Ascending aorta (tissue), 2 donors: ENCODE results near the gene TMEM244. TPM values are rescaled to one million over a fixed set of nuclear protein-coding genes. Genes with fewer than 3 reads are reported as not detected.

ENCODE experiments used
- DNase-seq, 2 donors: peaks; one replicate each; pipeline ENCODE4 v3.0.0-alpha.2; 2019; ENCODE audit warnings: low spot score in 2 of 2
- H3K27ac ChIP-seq, 2 donors: fragments of 200-600 bp; sonication (generic); one replicate each; pipeline ENCODE4 v1.5.1; 2016 to 2017; ENCODE audit warnings: mild to moderate bottlenecking in 1 of 2
- H3K27me3 ChIP-seq: fragments of 200-600 bp; sonication (generic); one replicate; pipeline ENCODE4 v1.5.1; 2017
- H3K36me3 ChIP-seq, 2 donors: fragments of 200-600 bp; sonication (generic); one replicate each; pipeline ENCODE4 v1.5.1; 2016
- H3K4me1 ChIP-seq, 2 donors: fragments of 200-600 bp; sonication (generic); one replicate each; pipeline ENCODE4 v1.5.1; 2016 to 2017; ENCODE audit warnings: mild to moderate bottlenecking in 1 of 2
- H3K4me3 ChIP-seq, 2 donors: fragments of 200-600 bp; sonication (generic); one replicate each; pipeline ENCODE4 v1.5.1; 2016 to 2017; ENCODE audit warnings: mild to moderate bottlenecking in 1 of 2
- H3K9me3 ChIP-seq, 2 donors: fragments of 200-600 bp; sonication (generic); one replicate each; pipeline ENCODE4 v1.5.1; 2016
- intact Hi-C: fragments of 100-400 bp; cut with DNase I; formaldehyde crosslinking; loops from one replicate; pipeline ENCODE4 v1.15.1; 2023
- total RNA-seq: library from RNA; depleted of rRNA; stranded (reverse); fragments of >200 nt; gene quantifications from one replicate; pipeline ENCODE4 v1.1.0, GENCODE V29; 2016
- TF ChIP-seq, protein P1 (sequence below), 3 experiments: fragments of 200-600 bp in 2 of 3; fragments of 450-650 bp in 1 of 3; sonication (generic) in 2 of 3; IDR thresholded peaks; one replicate each; pipeline ENCODE4 v1.5.1; 2016 to 2019; ENCODE audit warnings: antibody characterized with exemption in 3 of 3, mild to moderate bottlenecking in 1 of 3, moderate library complexity in 1 of 3

Gene TMEM244, protein sequence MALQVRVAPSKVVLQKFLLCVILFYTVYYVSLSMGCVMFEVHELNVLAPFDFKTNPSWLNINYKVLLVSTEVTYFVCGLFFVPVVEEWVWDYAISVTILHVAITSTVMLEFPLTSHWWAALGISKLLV
- not detected for total RNA-seq

DNA sequence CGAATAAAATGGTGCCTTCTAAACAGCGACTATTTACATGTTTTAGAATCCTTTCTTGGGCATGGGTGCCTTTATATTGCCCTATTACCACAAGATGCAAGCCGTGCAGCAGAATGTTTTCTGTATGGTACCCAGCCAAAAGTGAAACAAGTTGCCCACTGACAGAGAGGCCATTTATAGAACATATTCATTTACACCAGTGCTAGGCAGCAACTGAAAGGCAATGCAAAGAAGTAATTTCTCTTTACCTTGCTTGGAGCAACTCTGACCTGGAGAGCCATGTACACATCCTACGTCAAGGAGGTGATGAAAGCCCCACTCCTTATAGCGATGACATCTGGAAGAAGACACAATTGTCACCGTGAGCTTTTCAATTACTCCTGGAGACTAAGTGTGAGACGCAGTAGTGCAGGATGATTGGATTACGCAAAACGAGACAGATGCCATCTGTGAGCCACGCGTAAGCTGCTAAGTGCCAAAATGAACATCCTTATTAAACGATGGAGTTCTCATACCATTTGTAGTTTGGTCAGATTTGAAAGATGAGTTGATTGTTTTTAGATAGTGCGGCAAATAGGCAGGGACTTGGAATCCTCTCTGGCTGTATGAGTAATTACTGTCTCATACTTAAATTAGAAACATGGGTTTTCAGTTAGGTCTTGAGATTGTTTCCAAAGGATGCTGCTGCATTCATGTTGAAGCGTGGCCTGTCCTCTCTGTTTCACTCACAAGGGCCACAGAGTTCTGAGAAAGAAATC is at the start of gene TMEM244:
TSS of gene TMEM244 (minus strand) at position 408 of the 758 bp plus-strand sequence. CDS start at position 281, 127 bp downstream.
- H3K27me3 ChIP-seq = no peaks in the 10 kb centered on the region
- no peak within 1 kb of the TSS for H3K4me3 ChIP-seq
- peaks cover 0 to 3% of the 10 kb centered on the region in 2 donors for H3K9me3 ChIP-seq
- no peaks in the 10 kb centered on the region for H3K4me1 ChIP-seq
- intact Hi-C loops = no loop called here
- no peak for DNase-seq
- no peak within 1 kb of the TSS for H3K27ac ChIP-seq
- TF ChIP-seq, protein P1, sequence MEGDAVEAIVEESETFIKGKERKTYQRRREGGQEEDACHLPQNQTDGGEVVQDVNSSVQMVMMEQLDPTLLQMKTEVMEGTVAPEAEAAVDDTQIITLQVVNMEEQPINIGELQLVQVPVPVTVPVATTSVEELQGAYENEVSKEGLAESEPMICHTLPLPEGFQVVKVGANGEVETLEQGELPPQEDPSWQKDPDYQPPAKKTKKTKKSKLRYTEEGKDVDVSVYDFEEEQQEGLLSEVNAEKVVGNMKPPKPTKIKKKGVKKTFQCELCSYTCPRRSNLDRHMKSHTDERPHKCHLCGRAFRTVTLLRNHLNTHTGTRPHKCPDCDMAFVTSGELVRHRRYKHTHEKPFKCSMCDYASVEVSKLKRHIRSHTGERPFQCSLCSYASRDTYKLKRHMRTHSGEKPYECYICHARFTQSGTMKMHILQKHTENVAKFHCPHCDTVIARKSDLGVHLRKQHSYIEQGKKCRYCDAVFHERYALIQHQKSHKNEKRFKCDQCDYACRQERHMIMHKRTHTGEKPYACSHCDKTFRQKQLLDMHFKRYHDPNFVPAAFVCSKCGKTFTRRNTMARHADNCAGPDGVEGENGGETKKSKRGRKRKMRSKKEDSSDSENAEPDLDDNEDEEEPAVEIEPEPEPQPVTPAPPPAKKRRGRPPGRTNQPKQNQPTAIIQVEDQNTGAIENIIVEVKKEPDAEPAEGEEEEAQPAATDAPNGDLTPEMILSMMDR (IDR thresholded peaks at IDR 0.05) = no peak
- H3K36me3 ChIP-seq = no peaks in the 10 kb centered on the region

DNA sequence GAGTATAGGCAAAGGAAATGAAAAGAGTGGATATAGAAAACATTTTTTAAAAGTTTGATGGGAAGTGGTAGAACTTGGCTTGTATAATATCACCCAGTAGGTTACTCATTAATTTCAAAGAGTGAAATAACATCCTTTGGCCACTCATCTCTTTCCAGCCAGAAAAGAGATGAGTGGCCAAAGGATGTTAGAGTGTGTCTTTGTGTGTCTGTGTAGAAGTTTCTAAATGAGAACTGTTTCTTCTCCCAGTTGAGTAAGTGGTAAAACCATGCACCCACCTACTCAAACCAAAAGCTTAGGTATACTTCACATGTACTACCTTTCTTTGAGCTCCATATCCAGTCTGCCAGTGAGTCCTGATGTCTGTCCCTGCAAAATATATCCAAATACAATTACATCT is 47.7 kb upstream of the TMEM244 start:
- intact Hi-C loops = no loop called here
- Histone ChIP-seq H3K4me1 (no peaks in the 10 kb centered on the region), H3K27ac (no peak overlapping the region), H3K9me3 (no peaks in the 10 kb centered on the region), H3K4me3 (no peak overlapping the region), H3K36me3 (no peaks in the 10 kb centered on the region), H3K27me3 (no peaks in the 10 kb centered on the region)
- no peak for DNase-seq
- TF ChIP-seq, protein P1 (IDR thresholded peaks at IDR 0.05) = no peak

DNA sequence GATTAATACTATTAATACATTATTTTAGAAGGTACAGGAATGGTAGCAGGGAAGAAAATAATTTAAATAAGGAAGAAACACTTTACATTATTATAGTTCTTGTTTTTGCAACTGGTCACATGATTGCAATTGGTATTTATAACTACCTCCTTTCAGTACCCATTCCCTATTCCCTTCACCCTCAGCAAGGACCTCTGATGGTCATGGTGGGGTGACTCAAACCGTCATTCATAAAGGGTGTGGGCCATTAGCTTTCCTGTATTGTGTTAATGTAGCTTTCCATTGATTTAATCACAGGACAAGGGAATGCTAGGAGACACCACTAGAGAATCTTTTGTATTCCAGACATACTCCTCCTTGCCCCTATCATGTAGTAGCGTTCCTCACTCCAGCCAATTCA is 47.2 kb upstream of the TMEM244 start:
- H3K27me3 ChIP-seq = no peaks in the 10 kb centered on the region
- no peaks in the 10 kb centered on the region for H3K4me1 ChIP-seq
- H3K4me3 ChIP-seq = no peak overlapping the region
- TF ChIP-seq, protein P1 (IDR thresholded peaks at IDR 0.05) = no peak
- H3K9me3 ChIP-seq = no peaks in the 10 kb centered on the region
- intact Hi-C loops = no loop called here
- H3K36me3 ChIP-seq = no peaks in the 10 kb centered on the region
- no peak overlapping the region for H3K27ac ChIP-seq
- no peak for DNase-seq

DNA sequence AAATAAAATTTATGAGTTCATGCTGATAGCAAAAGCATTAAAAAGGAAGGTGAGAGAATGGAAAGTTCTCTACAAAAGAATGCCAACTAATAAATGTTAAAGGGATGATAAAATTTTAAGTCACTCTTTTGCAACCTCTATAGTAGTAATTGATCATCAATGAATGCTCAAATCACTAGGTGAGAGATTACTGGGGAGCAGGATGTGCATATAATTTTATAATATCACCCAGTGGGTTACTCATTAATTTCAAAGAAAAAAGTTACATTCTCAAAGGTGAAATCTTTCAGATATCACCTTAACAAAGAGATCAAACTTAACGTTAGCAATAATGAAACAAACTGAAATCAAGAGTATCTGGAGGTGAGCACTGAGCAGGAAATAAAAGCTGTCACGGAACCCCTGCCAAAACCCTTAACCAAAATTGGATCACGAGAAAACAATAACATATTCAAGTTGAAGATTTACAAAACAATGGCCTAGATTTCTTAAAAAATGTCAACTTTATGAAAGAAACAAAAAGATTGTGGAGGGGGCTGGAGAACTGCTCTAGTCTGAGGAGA is 45.5 kb upstream of the TMEM244 start:
- Histone ChIP-seq H3K4me3 (no peak overlapping the region), H3K27me3 (no peaks in the 10 kb centered on the region), H3K36me3 (no peaks in the 10 kb centered on the region), H3K4me1 (no peaks in the 10 kb centered on the region), H3K9me3 (no peaks in the 10 kb centered on the region), H3K27ac (no peak overlapping the region)
- no peak for DNase-seq
- intact Hi-C loops = no loop called here
- TF ChIP-seq, protein P1 (IDR thresholded peaks at IDR 0.05) = no peak

DNA sequence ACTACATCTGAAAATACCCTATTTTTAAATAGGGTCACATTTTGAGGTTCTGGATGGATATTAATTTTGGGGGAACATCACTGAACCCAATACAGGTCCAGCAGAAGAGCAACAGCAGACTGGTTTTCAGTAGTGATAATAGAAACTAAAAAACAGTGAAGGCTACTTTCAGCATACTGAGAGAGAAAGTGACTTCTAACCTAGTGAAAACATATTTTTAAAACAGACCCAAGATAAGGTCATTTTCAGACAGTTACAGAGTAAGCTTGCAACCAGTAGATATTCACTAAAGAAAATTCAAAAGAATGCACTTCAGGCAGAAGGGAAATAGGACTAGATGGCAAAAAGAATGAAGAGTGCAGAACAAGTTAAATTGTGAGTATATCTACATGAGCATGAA is 42.0 kb upstream of the TMEM244 start:
- H3K4me3 ChIP-seq = no peak overlapping the region
- no peak for DNase-seq
- H3K4me1 ChIP-seq = no peaks in the 10 kb centered on the region
- no peaks in the 10 kb centered on the region for H3K36me3 ChIP-seq
- TF ChIP-seq, protein P1 (IDR thresholded peaks at IDR 0.05) = no peak
- intact Hi-C loops = no loop called here
- no peak overlapping the region for H3K27ac ChIP-seq
- H3K9me3 ChIP-seq = no peaks in the 10 kb centered on the region
- no peaks in the 10 kb centered on the region for H3K27me3 ChIP-seq
